Cerebellar nuclear complex (tissue), 1 donor: Measurements from ENCODE around the gene RYR1.
"Not testable (repeated sequence)": the region's sequence is repeated elsewhere in the genome, so short reads cannot be mapped to it uniquely, and the experiment has no call there.

ENCODE experiments used
- DNase-seq, 2 experiments: peaks; one replicate each; lab custom pipeline; 2025; lab: John Stamatoyannopoulos, UW

The RYR1 gene

GRCh38 chr19:38457690-38458405 is 24.4 kb downstream of the RYR1 start:
- no peak for DNase-seq

GRCh38 chr19:38458991-38459390 is 25.5 kb downstream of the RYR1 start:
- no peak for DNase-seq

- DNase-seq, result no peak
Observed at GRCh38 chr19:38463365-38463764, 29.9 kb downstream of the RYR1 start.

- DNase-seq, result no peak
Observed at GRCh38 chr19:38464421-38465082, 31.1 kb downstream of the RYR1 start.

- DNase-seq, result no peak
Observed at GRCh38 chr19:38466050-38466449, 32.6 kb downstream of the RYR1 start.

- DNase-seq, result no peak
Observed at GRCh38 chr19:38467541-38468525, 34.3 kb downstream of the RYR1 start.

GRCh38 chr19:38469151-38469550 is 35.7 kb downstream of the RYR1 start:
- no peak for DNase-seq

GRCh38 chr19:38470788-38471480 is 37.4 kb downstream of the RYR1 start:
- peak in 1 of 2 experiments; percentile 2 for DNase-seq

- DNase-seq, result not testable (repeated sequence)
Observed at GRCh38 chr19:38472725-38473124, 39.2 kb downstream of the RYR1 start.

GRCh38 chr19:38473201-38473600 is 39.7 kb downstream of the RYR1 start:
- DNase-seq, result no peak

GRCh38 chr19:38475176-38475575 is 41.7 kb downstream of the RYR1 start:
- no peak for DNase-seq

- no peak for DNase-seq
Observed at GRCh38 chr19:38478273-38478971, 44.9 kb downstream of the RYR1 start.

GRCh38 chr19:38482496-38482895 is 49.0 kb downstream of the RYR1 start:
- DNase-seq, result no peak

- no peak for DNase-seq
Observed at GRCh38 chr19:38483016-38483630, 49.6 kb downstream of the RYR1 start.

GRCh38 chr19:38484747-38485146 is 51.3 kb downstream of the RYR1 start:
- no peak for DNase-seq

GRCh38 chr19:38485541-38486285 is 52.2 kb downstream of the RYR1 start:
- no peak for DNase-seq

GRCh38 chr19:38486731-38487336 is 53.3 kb downstream of the RYR1 start:
- DNase-seq, result no peak

GRCh38 chr19:38488096-38488495 is 54.6 kb downstream of the RYR1 start:
- no peak for DNase-seq

GRCh38 chr19:38488776-38489481 is 55.4 kb downstream of the RYR1 start:
- DNase-seq, result no peak
